HepG2 (cell line): ENCODE data around the gene MTRR. TPM values are rescaled to one million over a fixed set of nuclear protein-coding genes. Genes with fewer than 3 reads are reported as not detected.
A peak's percentile ranks its signal among the peaks of the same experiment; 100 is the strongest.

Experiments used
- AGO2 ChIP-seq: fragments of 200-400 bp; formaldehyde crosslinking; optimal IDR thresholded peaks from 2 replicates; pipeline ENCODE3; 2017; ENCODE audit warnings: mild to moderate bottlenecking, low read depth, low read length, moderate library complexity
- ATF3 ChIP-seq: sonication (generic); formaldehyde crosslinking; IDR thresholded peaks from 2 replicates; pipeline ENCODE4 v1.4.0; 2020; ENCODE audit warnings: missing genetic modification reagents
- CREB1 ChIP-seq, 2 experiments: fragments of 450-650 bp in 1 of 2; IDR thresholded peaks; 2 replicates each; pipeline ENCODE4 v1.6.1; 2016 to 2017; ENCODE audit warnings: control low read depth in 1 of 2, mild to moderate bottlenecking in 1 of 2, missing compliant biosample characterization in 1 of 2, missing genetic modification characterization in 1 of 2
- DR1 ChIP-seq: sonication (generic); formaldehyde crosslinking; IDR thresholded peaks from 2 replicates; pipeline ENCODE4 v1.8.0; 2021; ENCODE audit warnings: mild to moderate bottlenecking, missing genetic modification reagents, inconsistent platforms
- GABPA ChIP-seq, 2 experiments: IDR thresholded peaks; 2 replicates each; pipeline ENCODE4 v1.6.1; 2011 to 2016; ENCODE audit warnings: low read depth in 2 of 2, low read length in 1 of 2, missing biosample characterization in 1 of 2, missing genetic modification characterization in 1 of 2
- IKZF4 ChIP-seq: sonication (generic); formaldehyde crosslinking; IDR thresholded peaks from 2 replicates; pipeline ENCODE4 v1.5.1; 2020; ENCODE audit warnings: borderline replicate concordance, mild to moderate bottlenecking, low read depth, missing genetic modification reagents; ENCODE audit errors: not compliant biosample characterization
- KLF6 ChIP-seq: IDR thresholded peaks from 2 replicates; pipeline ENCODE4 v1.8.0; 2016; ENCODE audit warnings: missing biosample characterization, missing genetic modification reagents
- KMT2B ChIP-seq: IDR thresholded peaks from 2 replicates; pipeline ENCODE4 v1.6.1; 2016; ENCODE audit warnings: missing genetic modification reagents, missing compliant biosample characterization
- NAIF1 ChIP-seq: sonication (generic); formaldehyde crosslinking; IDR thresholded peaks from 2 replicates; pipeline ENCODE4 v1.5.0; 2020; ENCODE audit warnings: mild to moderate bottlenecking, missing genetic modification reagents, borderline replicate concordance
- NRL ChIP-seq: sonication (generic); formaldehyde crosslinking; IDR thresholded peaks from 2 replicates; pipeline ENCODE4 v1.5.0; 2020; ENCODE audit warnings: missing genetic modification reagents, mild to moderate bottlenecking, moderate library complexity, borderline replicate concordance
- UBTF ChIP-seq: sonication (generic); formaldehyde crosslinking; IDR thresholded peaks from 2 replicates; pipeline ENCODE4 v1.4.0; 2020; ENCODE audit warnings: mild to moderate bottlenecking, missing genetic modification reagents
- ZBTB3 ChIP-seq: sonication (generic); formaldehyde crosslinking; IDR thresholded peaks from 2 replicates; pipeline ENCODE4 v1.4.0; 2020; ENCODE audit warnings: low read depth, mild to moderate bottlenecking, moderate library complexity, missing genetic modification reagents, borderline replicate concordance
- ZFY ChIP-seq: sonication (generic); formaldehyde crosslinking; IDR thresholded peaks from 2 replicates; pipeline ENCODE4 v1.4.0; 2020; ENCODE audit warnings: missing genetic modification reagents
- ZMAT3 ChIP-seq: sonication (generic); formaldehyde crosslinking; conservative IDR thresholded peaks from 2 replicates; pipeline ENCODE4 v1.7.0; 2021; ENCODE audit warnings: missing genetic modification reagents
- ZNF33B ChIP-seq: sonication (generic); formaldehyde crosslinking; IDR thresholded peaks from 2 replicates; pipeline ENCODE4 v1.5.1; 2020; ENCODE audit warnings: mild to moderate bottlenecking, missing genetic modification reagents
- ZNF543 ChIP-seq: sonication (generic); formaldehyde crosslinking; IDR thresholded peaks from 2 replicates; pipeline ENCODE4 v1.4.0; 2020; ENCODE audit warnings: mild to moderate bottlenecking, missing genetic modification reagents
- ZNF574 ChIP-seq: sonication (generic); formaldehyde crosslinking; IDR thresholded peaks from 2 replicates; pipeline ENCODE4 v1.4.0; 2020; ENCODE audit warnings: missing genetic modification reagents
- ZNF724P ChIP-seq: sonication (generic); formaldehyde crosslinking; IDR thresholded peaks from 2 replicates; pipeline ENCODE4 v1.8.0; 2022; ENCODE audit warnings: missing genetic modification reagents, borderline replicate concordance
- ZNF792 ChIP-seq: IDR thresholded peaks from 2 replicates; pipeline ENCODE4 v1.6.1; 2016
- ZSCAN20 ChIP-seq: sonication (generic); formaldehyde crosslinking; IDR thresholded peaks from 2 replicates; pipeline ENCODE4 v1.4.0; 2020; ENCODE audit warnings: missing genetic modification reagents, mild to moderate bottlenecking, borderline replicate concordance
- ZZZ3 ChIP-seq: sonication (generic); formaldehyde crosslinking; IDR thresholded peaks from 2 replicates; pipeline ENCODE4 v1.4.0; 2020; ENCODE audit warnings: missing genetic modification reagents, mild to moderate bottlenecking, borderline replicate concordance
- polyA plus RNA-seq, 8 experiments: library from polyadenylated mRNA; depleted of rRNA in 3 of 8; stranded (reverse) in 7 of 8; unstranded in 1 of 8; fragments of >200 nt; fragmentation: Illumina TruSeq in 4 of 8; extraction: Trizol in 4 of 8; gene quantifications; 2 replicates each; pipeline versions ENCODE4 v1.2.1 to v1.2.3, GENCODE V29; 2011 to 2016; ENCODE audit warnings: low read depth in 4 of 8, missing spikeins in 1 of 8, mixed read lengths in 1 of 8; ENCODE audit not compliant: insufficient read depth in 1 of 8
- total RNA-seq, 5 experiments: library from RNA; depleted of rRNA; stranded (reverse); fragments of >200 nt; fragmentation: Illumina TruSeq; extraction: Trizol; gene quantifications; 2 replicates each; pipeline ENCODE4 v1.2.3, GENCODE V29; 2016; ENCODE audit warnings: low read depth in 1 of 5
- TF ChIP-seq, protein P1 (sequence below), 2 experiments: fragments of 450-650 bp in 1 of 2; sonication (generic) in 1 of 2; formaldehyde crosslinking; IDR thresholded peaks; 2 replicates each; pipeline versions ENCODE4 v1.5.0 to v1.8.0; 2020 to 2022; ENCODE audit warnings: mild to moderate bottlenecking in 1 of 2, missing genetic modification reagents in 1 of 2

The MTRR gene
- total and polyA plus RNA-seq, 2 of the 13 experiments (the other 11 are each of a cell fraction or from before 2014, with no cell fraction given) = 39.2 to 59.2 TPM

DNA sequence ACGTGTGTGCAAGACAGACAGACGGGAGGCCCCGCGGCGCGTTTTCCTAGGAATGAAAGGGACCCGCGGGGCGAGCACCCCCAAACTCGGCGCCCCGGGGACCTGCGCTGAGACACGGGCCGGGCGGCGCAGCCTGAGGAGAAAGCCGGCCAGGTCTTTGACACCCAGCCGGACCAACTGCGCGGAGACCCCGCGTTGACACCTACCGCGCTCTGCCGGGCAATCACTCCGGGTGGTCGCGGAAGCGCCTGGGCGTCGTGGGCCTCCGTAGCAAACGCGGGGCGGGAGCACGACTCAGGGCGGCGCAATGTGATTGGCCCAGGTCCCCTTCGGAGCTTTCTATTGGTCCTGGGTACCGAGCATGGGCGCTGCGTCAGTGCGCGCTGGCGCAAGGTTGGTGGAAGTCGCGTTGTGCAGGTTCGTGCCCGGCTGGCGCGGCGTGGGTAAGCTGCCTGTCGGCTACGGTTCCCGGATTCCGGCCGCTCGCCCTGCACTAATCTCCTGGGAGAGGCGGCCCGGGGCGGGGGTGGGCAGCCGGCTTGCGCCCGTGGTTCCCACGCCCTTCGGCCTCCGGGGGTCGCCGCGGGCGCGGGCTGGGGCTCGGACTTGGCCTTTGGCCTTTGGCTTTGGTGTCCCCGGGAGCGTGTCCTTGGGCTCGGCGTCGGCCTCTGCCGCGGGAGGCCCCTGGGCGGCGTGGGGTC lies at the start of gene MTRR, which contains the start of gene FASTKD3 (continued):
- TF ChIP-seq ZFY (CRISPR knock-in tag) = peak; percentile 86
- TF ChIP-seq ZNF574 = peak; percentile 36; the same call in 1 of the 2 replicates
- peak; percentile 39; the same call in 1 of the 2 replicates for TF ChIP-seq ZNF792
- TF ChIP-seq ZNF33B (CRISPR knock-in tag) = peak; percentile 83; the same call in 1 of the 2 replicates
- 0 out of 2 replicates have a peak, but pooled peaks have one; percentile 15 for TF ChIP-seq ZBTB3
- peak; percentile 67; the same call in 1 of the 2 replicates for TF ChIP-seq ZZZ3
- peak; percentile 65 for TF ChIP-seq ZNF543 (CRISPR knock-in tag)
- peak; percentile 31; the same call in 1 of the 2 replicates for TF ChIP-seq ZMAT3 (CRISPR knock-in tag)
- peak; percentile 38; the same call in 1 of the 2 replicates for TF ChIP-seq NAIF1 (CRISPR knock-in tag)
- peak; percentile 36; the same call in 1 of the 2 replicates for TF ChIP-seq ZSCAN20 (CRISPR knock-in tag)
- TF ChIP-seq AGO2 = peak; percentile 65
- peak; percentile 80; the same call in 1 of the 2 replicates for TF ChIP-seq KLF6
- TF ChIP-seq, protein P1, sequence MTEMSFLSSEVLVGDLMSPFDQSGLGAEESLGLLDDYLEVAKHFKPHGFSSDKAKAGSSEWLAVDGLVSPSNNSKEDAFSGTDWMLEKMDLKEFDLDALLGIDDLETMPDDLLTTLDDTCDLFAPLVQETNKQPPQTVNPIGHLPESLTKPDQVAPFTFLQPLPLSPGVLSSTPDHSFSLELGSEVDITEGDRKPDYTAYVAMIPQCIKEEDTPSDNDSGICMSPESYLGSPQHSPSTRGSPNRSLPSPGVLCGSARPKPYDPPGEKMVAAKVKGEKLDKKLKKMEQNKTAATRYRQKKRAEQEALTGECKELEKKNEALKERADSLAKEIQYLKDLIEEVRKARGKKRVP (CRISPR knock-in tag; IDR thresholded peaks at IDR 0.05) = peak in 1 of 2 experiments; percentile 69; a peak in 2 of 4 replicates
- TF ChIP-seq IKZF4 = peak; percentile 70
- TF ChIP-seq ATF3 (CRISPR knock-in tag) = no peak
- TF ChIP-seq ZNF724P = peak; percentile 75; the same call in 1 of the 2 replicates
- peak; percentile 38 for TF ChIP-seq GABPA (IDR thresholded peaks at IDR 0.05; ENCODE audit: low read depth, low read length)
- peak; percentile 64 for TF ChIP-seq GABPA (CRISPR knock-in tag; IDR thresholded peaks at IDR 0.05; ENCODE audit: low read depth)
- TF ChIP-seq KMT2B (CRISPR knock-in tag) = peak; percentile 94
- TF ChIP-seq CREB1 (IDR thresholded peaks at IDR 0.05) = peak; percentile 85
- peak; percentile 90 for TF ChIP-seq CREB1 (CRISPR knock-in tag; IDR thresholded peaks at IDR 0.05)
- TF ChIP-seq DR1 (CRISPR knock-in tag) = 0 out of 2 replicates have a peak, but pooled peaks have one; percentile 50
- TF ChIP-seq NRL (CRISPR knock-in tag) = peak; percentile 42; the same call in 1 of the 2 replicates
- peak; percentile 81; the same call in 1 of the 2 replicates for TF ChIP-seq UBTF
